ENCODE measurements around the gene KCNJ12.
"Not testable (repeated sequence)": the region's sequence is repeated elsewhere in the genome, so short reads cannot be mapped to it uniquely, and the experiment has no call there.

The KCNJ12 gene

GRCh38 chr17:21376081-21376758 lies at the start of gene KCNJ12:
KCNJ12 (plus strand) TSS chr17:21376357; CDS start chr17:21415343, 38,986 bp downstream.
- DNase-seq = no peak

GRCh38 chr17:21327921-21328320 lies 48.2 kb upstream of the KCNJ12 start:
- DNase-seq = not testable (repeated sequence)

DNA sequence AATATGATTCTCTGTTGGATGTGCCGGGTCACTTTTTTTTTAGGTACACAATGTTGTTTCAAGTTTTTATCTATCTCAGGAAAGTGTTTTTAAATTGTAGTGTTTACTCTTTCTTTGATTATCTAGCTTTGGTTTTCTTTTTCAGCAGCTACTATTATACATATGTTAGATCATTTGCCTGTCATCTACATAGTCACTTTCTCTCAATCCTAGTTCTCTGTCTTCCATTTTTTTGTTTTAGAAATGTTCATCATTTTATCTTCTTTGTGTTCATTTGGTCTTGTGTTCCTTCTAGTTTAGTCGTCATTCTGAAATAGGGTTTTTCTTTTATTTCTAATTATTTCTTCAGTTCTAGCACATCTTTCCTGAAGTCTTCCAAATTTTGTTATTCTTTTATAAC lies 47.4 kb upstream of the KCNJ12 start:
- not testable (repeated sequence) for DNase-seq

GRCh38 chr17:21330436-21331160 lies 45.6 kb upstream of the KCNJ12 start:
- DNase-seq = no peak

- DNase-seq = not testable (repeated sequence)
Observed at GRCh38 chr17:21336541-21337294, 39.4 kb upstream of the KCNJ12 start.

DNA sequence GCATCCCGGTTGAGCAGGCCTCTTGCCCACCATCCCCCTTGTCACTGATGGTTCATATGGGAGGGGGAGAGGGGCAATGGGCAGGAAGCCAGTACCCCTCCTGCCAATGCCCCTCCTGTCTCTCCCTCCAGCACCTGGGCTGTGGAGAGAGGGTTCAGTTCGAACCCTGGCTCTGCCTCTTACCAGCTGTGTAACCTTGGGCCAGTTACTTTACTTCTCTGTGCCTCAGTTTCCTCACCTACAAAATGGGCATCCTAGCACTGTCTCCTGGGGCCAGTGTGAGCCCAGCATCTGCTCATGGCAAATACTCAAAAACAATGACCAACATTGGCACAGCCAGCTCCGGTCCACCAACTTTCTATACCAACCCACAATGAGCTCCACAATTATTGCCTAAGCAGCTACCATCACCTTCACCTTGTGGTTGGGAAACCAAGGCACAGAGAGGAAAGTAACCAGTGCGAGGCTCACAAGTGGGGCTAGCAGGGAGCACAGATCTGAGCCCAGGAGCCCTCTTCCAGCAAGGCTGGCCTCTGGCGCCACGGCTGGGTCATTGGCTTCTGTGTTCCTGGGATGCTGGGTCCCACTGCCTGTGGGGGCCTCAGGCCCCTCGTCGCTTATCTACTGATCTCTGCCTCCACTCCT lies 38.1 kb upstream of the KCNJ12 start:
- not testable (repeated sequence) for DNase-seq

DNA sequence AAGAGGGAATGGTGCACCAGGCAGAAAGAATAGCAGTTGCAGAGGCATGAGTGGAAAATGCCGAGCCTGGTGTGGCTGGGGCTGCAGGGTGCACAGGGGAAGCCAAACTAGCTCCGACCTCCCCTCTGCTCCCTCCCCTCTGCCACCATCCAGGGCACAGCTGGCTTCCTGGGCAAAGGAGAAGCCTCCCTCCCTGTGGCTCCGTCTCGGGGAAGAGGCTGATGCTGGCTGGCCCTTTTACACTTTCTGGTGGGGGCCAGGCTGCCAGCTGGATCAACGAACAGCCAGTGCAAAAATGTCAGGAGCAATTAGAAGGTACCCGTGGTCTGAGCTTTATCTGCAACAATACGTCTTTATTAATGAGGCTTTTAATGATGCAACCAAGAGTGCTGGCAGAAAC lies 37.1 kb upstream of the KCNJ12 start:
- no peak for DNase-seq

GRCh38 chr17:21339571-21339970 lies 36.6 kb upstream of the KCNJ12 start:
- DNase-seq = not testable (repeated sequence)

GRCh38 chr17:21340407-21340806 lies 35.8 kb upstream of the KCNJ12 start:
- not testable (repeated sequence) for DNase-seq

DNA sequence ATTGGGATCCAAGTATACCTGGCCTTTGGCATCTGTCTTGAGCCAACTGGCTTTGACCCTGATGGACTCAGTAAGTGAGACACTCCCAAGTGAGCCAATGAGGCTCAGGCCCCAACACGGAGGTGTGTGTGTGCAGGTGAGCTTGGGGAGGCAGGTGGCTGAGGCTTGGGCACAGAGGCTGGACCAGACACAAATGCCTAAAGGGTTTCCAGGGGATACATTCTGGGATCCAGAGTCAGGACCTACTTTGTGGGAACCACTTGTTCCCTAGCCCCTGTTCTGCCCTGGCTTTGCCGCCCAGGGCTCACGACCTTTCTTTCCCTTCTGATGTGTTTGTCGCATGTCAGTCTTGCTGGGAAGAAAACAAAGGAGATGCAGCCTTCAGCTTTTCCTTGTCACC lies 34.9 kb upstream of the KCNJ12 start:
- not testable (repeated sequence) for DNase-seq

GRCh38 chr17:21341925-21342540 lies 34.1 kb upstream of the KCNJ12 start:
- not testable (repeated sequence) for DNase-seq

GRCh38 chr17:21343061-21343949 lies 32.9 kb upstream of the KCNJ12 start:
- DNase-seq = not testable (repeated sequence)

GRCh38 chr17:21344801-21345200 lies 31.4 kb upstream of the KCNJ12 start:
- DNase-seq = not testable (repeated sequence)

DNA sequence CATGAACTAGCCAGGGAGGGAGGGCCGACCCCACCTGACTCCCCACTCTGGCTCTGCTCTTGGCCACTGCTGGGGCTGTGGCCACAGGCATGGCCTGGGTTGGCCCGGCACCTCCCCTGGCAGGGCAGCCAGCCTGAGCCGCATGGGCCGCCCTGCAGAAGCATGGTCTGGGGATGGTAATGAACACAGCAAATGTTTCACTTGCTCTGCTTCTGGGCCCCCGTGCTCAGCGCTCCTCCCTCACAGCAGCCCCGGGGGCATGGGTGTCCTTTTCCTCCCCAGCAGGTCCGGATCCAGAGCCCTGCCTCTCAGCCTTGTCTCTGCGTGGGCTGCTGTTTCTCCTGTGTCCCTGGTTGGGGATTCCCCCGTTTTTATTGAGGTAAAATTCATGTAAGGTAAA lies 30.9 kb upstream of the KCNJ12 start:
- DNase-seq = no peak

DNA sequence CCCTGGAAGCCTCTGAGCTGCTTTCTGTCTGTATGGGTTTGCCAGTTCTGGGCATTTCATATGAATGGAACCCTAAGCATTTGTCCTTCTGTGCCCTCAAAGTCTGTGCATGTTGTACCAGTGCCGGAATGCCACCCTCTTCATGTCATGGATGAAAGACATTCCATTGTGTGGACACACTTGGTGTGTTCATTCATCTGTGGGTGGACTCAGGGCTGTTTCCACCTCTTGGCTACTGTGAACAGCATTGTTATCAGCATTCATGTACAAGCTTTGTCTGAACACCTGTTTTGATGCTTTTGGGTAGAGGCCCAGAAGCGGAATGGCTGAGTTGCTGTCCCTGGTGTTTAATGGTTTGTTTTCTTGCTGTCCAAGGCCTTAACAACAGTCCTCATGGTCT lies 30.1 kb upstream of the KCNJ12 start:
- not testable (repeated sequence) for DNase-seq

DNA sequence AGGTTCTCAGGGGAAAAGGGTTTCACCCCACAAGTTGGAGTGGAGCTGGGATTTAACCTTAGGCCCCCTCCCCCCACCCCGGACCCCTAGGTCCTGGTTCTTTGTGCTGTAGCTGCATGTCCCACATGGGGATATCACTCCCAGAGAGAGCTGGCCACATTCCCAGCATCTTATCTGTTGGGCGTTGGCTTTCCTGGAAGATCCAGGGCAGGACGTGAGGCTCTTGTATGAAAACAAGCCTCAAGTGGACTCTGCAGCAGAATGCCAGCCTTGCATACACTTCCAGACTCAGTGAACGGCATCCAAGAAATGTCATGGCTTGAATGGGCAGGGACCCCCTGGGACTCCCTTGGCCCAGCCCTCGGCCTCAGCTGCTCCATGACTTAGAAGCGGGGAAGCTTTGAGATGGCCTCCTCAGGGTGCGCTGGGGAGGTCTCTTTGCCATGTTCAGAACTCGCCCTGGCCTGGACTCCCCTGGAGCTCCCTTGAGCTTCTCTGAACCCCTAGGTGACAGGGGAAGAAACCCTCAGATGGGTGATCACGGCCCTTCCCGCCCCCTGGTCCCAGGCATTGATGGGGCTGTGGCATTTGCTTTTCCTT lies 29.4 kb upstream of the KCNJ12 start:
- not testable (repeated sequence) for DNase-seq

GRCh38 chr17:21347660-21348059 lies 28.5 kb upstream of the KCNJ12 start:
- not testable (repeated sequence) for DNase-seq

- DNase-seq = not testable (repeated sequence)
Observed at GRCh38 chr17:21348081-21348925, 27.9 kb upstream of the KCNJ12 start.

GRCh38 chr17:21348926-21349261 lies 27.3 kb upstream of the KCNJ12 start:
- not testable (repeated sequence) for DNase-seq
